PC-9 (cell line): ENCODE results near the gene RER1.

Source experiments
- CTCF ChIP-seq: fragments of 200-600 bp; sonication (generic); conservative IDR thresholded peaks from 2 replicates; pipeline ENCODE4 v1.6.1; 2017; ENCODE audit warnings: mixed run types, antibody characterized with exemption, mild to moderate bottlenecking, moderate library complexity
- EZH2 ChIP-seq: fragments of 200-600 bp; sonication (generic); IDR thresholded peaks from 2 replicates; pipeline ENCODE4 v1.8.0; 2017; ENCODE audit warnings: antibody characterized with exemption, low read depth

- TF ChIP-seq CTCF (no peak), EZH2 (no peak)
Observed at GRCh38 chr1:2342384-2343022, 49.1 kb upstream of the RER1 start.
